OCI-LY7 (cell line): Measurements from ENCODE around the gene HORMAD2. TPM values are rescaled to one million over a fixed set of nuclear protein-coding genes. Genes with fewer than 3 reads are reported as not detected.
"Not testable (repeated sequence)": the region's sequence is repeated elsewhere in the genome, so short reads cannot be mapped to it uniquely, and the experiment has no call there.

Experiments
- BruUV-seq: library from RNA; stranded (reverse); fragments of 400-500 nt; replicated peaks from 2 replicates; lab custom pipeline; 2021; lab: Mats Ljungman, UMichigan
- CTCF ChIA-PET: fragments of 300-600 bp; sonication (Branson Sonifier 250); formaldehyde crosslinking; loops from one replicate; lab custom pipeline; 2022; ENCODE audit warnings: antibody characterized with exemption; ENCODE audit not compliant: unreplicated experiment; lab: Charles Lee
- POLR2A ChIA-PET: fragments of 300-600 bp; sonication (Branson Sonifier 250); formaldehyde crosslinking; loops from one replicate; lab custom pipeline; 2022; ENCODE audit warnings: antibody characterized with exemption; lab: Charles Lee
- DNase-seq: peaks from one replicate; pipeline ENCODE4 v3.0.0-alpha.2; 2015; ENCODE audit warnings: low spot score
- H2AFZ ChIP-seq: fragments of 200-600 bp; sonication (generic), shearing (Covaris generic); 2 replicates; pipeline ENCODE4 v1.6.1; 2014; ENCODE audit warnings: mild to moderate bottlenecking, antibody characterized with exemption, low read length, moderate library complexity
- H3K27ac ChIP-seq: fragments of 200-600 bp; sonication (generic); 2 replicates; pipeline ENCODE4 v1.5.1; 2014; ENCODE audit warnings: mixed run types, low read depth, mild to moderate bottlenecking, moderate library complexity, low read length, inconsistent platforms; ENCODE audit not compliant: poor library complexity, severe bottlenecking
- H3K36me3 ChIP-seq: fragments of 200-600 bp; sonication (generic); 2 replicates; pipeline ENCODE4 v1.6.1; 2014; ENCODE audit warnings: mild to moderate bottlenecking, antibody characterized with exemption, low read length, moderate library complexity, mixed read lengths; ENCODE audit not compliant: insufficient read depth
- H3K4me1 ChIP-seq: fragments of 200-600 bp; sonication (generic); 2 replicates; pipeline ENCODE4 v1.5.1; 2014; ENCODE audit warnings: mild to moderate bottlenecking, low read length; ENCODE audit not compliant: insufficient read depth, poor library complexity, severe bottlenecking
- H3K4me2 ChIP-seq: fragments of 200-600 bp; sonication (generic); 2 replicates; pipeline ENCODE4 v1.6.1; 2014; ENCODE audit warnings: mild to moderate bottlenecking, low read length
- H3K4me3 ChIP-seq: fragments of 200-600 bp; sonication (generic); 2 replicates; pipeline ENCODE4 v1.5.1; 2014; ENCODE audit warnings: mild to moderate bottlenecking, low read depth, low read length; ENCODE audit not compliant: poor library complexity, severe bottlenecking
- H3K79me2 ChIP-seq: fragments of 200-600 bp; sonication (generic); 2 replicates; pipeline ENCODE4 v1.6.1; 2016; ENCODE audit warnings: low read depth, mild to moderate bottlenecking, low read length, moderate library complexity, mixed read lengths; ENCODE audit not compliant: insufficient read depth
- H3K9me2 ChIP-seq: fragments of 200-600 bp; sonication (generic); 2 replicates; pipeline ENCODE4 v1.6.1; 2016; ENCODE audit warnings: mild to moderate bottlenecking, low read length, mixed read lengths; ENCODE audit not compliant: insufficient read depth
- H3K9me3 ChIP-seq: fragments of 200-600 bp; sonication (generic); 2 replicates; pipeline ENCODE4 v1.6.1; 2014; ENCODE audit warnings: mild to moderate bottlenecking, mixed run types, low read length, mixed read lengths
- H4K20me1 ChIP-seq: fragments of 200-600 bp; sonication (generic); 2 replicates; pipeline ENCODE4 v1.6.1; 2014; ENCODE audit warnings: mild to moderate bottlenecking, antibody characterized with exemption, low read length, moderate library complexity, mixed read lengths; ENCODE audit not compliant: insufficient read depth
- EZH2phosphoT487 ChIP-seq: fragments of 200-600 bp; sonication (generic); IDR thresholded peaks from 2 replicates; pipeline ENCODE4 v1.6.1; 2018; ENCODE audit warnings: low read depth, borderline replicate concordance, mild to moderate bottlenecking, mixed run types, antibody characterized with exemption, low read length, moderate library complexity, mixed read lengths
- intact Hi-C: fragments of 100-400 bp; cut with micrococcal nuclease; formaldehyde crosslinking; loops from one replicate; pipeline ENCODE4 v1.10.0; 2022; ENCODE audit not compliant: unreplicated experiment
- total RNA-seq, 2 experiments: library from RNA; depleted of rRNA in 1 of 2; stranded (reverse); fragments of >200 nt in 1 of 2; shearing (Covaris generic) in 1 of 2; gene quantifications; 2 replicates each; pipeline ENCODE4 v1.2.3, GENCODE V29; 2014 to 2022
- TF ChIP-seq, protein P1 (sequence below): fragments of 200-600 bp; sonication (generic); conservative IDR thresholded peaks from 2 replicates; pipeline ENCODE4 v1.5.1; 2014; ENCODE audit warnings: mild to moderate bottlenecking, antibody characterized with exemption, low read length, moderate library complexity, mixed read lengths

HORMAD2 gene
- total RNA-seq, 2 experiments from 2014 or later: not detected

DNA sequence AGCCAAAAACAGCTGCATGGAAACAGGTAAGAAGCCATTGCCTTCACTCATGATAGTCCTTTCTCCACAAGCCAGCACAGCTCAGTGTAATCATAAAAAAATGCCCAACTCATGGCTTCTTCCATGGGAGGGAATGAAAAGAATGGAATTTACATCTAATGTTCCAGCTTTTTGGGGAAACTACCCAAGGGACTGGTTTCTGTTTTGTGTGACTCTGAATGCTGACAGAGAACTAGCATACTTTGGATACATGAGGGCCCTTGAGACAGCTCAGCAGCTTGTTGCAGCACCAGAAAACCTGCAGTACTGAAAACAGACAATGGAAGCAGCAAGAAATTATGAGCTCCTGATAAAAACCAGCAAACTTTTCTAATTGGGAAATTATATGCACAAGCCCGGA is 24.2 kb upstream of the HORMAD2 start:
- intact Hi-C loops: no loop called here
- BruUV-seq: no TSS peak
- no peaks in the 10 kb centered on the region for H3K36me3 ChIP-seq
- H4K20me1 ChIP-seq: no peaks in the 10 kb centered on the region
- ChIA-PET POLR2A (no interaction called here), CTCF (no interaction called here)
- no peaks in the 10 kb centered on the region for H3K9me2 ChIP-seq
- no peaks in the 10 kb centered on the region for H3K79me2 ChIP-seq
- no peak overlapping the region for H3K27ac ChIP-seq
- TF ChIP-seq, protein P1, sequence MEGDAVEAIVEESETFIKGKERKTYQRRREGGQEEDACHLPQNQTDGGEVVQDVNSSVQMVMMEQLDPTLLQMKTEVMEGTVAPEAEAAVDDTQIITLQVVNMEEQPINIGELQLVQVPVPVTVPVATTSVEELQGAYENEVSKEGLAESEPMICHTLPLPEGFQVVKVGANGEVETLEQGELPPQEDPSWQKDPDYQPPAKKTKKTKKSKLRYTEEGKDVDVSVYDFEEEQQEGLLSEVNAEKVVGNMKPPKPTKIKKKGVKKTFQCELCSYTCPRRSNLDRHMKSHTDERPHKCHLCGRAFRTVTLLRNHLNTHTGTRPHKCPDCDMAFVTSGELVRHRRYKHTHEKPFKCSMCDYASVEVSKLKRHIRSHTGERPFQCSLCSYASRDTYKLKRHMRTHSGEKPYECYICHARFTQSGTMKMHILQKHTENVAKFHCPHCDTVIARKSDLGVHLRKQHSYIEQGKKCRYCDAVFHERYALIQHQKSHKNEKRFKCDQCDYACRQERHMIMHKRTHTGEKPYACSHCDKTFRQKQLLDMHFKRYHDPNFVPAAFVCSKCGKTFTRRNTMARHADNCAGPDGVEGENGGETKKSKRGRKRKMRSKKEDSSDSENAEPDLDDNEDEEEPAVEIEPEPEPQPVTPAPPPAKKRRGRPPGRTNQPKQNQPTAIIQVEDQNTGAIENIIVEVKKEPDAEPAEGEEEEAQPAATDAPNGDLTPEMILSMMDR: no peak
- TF ChIP-seq EZH2phosphoT487: no peak
- no peaks in the 10 kb centered on the region for H3K4me1 ChIP-seq
- no peak overlapping the region for H3K4me3 ChIP-seq
- no peak for DNase-seq
- no peaks in the 10 kb centered on the region for H3K9me3 ChIP-seq
- H2AFZ ChIP-seq: no peak overlapping the region
- no peak overlapping the region for H3K4me2 ChIP-seq

DNA sequence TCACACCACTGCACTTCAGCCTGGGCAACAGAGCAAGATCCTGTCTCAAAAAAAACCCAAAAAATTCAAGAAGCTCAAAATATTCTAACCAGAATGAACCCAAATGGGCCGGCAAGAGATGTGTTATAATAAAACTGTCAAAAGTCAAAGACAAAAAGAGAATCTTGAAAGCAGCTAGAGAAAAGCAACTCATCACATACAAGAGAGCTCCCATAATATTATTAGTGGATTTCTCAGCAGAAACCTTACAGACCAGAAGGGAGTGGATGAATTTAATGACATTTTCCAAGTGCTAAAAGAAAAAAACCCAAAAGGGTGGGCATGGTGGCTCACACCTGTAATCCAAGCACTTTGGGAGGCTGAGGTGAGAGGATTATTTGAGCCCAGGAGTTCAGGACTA is 22.9 kb upstream of the HORMAD2 start:
- H4K20me1 ChIP-seq: no peaks in the 10 kb centered on the region
- H3K4me1 ChIP-seq: no peaks in the 10 kb centered on the region
- no peaks in the 10 kb centered on the region for H3K9me2 ChIP-seq
- DNase-seq: no peak
- no peaks in the 10 kb centered on the region for H3K36me3 ChIP-seq
- CTCF ChIA-PET: no interaction called here
- no peak overlapping the region for H3K4me3 ChIP-seq
- no TSS peak for BruUV-seq
- intact Hi-C loops: no loop called here
- no peak overlapping the region for H3K27ac ChIP-seq
- no peak overlapping the region for H3K4me2 ChIP-seq
- TF ChIP-seq EZH2phosphoT487: no peak
- TF ChIP-seq, protein P1: no peak
- POLR2A ChIA-PET: no interaction called here
- H3K79me2 ChIP-seq: no peaks in the 10 kb centered on the region
- no peaks in the 10 kb centered on the region for H3K9me3 ChIP-seq
- H2AFZ ChIP-seq: no peak overlapping the region

DNA sequence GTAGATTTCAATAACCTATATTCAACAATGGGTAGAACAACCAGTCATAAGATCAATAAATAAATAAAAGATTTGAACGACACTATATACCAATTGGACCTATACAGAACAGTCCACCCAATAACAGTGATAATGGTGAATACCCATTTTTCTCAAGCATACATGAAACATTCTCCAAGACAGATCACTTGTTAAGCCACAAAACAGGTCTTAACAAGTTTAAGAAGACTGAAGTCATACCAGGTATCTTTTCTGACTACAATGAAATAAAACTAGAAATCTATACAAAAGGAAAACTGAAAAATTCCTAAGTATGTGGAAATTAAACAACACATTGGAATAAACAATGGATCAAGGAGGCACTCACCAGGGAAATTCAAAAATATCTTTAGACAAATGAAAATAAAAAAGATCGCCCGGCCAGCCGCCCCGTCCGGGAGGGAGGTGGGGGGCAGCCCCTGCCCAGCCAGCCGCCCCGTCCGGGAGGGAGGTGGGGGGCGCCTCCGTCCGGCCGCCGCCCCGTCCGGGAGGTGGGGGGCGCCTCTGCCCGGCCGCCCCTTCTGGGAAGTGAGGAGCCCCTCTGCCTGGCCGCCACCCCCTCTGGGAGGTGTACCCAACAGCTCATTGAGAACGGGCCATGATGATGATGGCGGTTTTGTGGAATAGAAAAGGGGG is 20.8 kb upstream of the HORMAD2 start:
- intact Hi-C loops, H3K4me3 ChIP-seq, H3K9me3 ChIP-seq, H3K36me3 ChIP-seq, H3K4me2 ChIP-seq, H2AFZ ChIP-seq, CTCF ChIA-PET, H3K27ac ChIP-seq, POLR2A ChIA-PET, H4K20me1 ChIP-seq, H3K9me2 ChIP-seq, H3K4me1 ChIP-seq, DNase-seq, H3K79me2 ChIP-seq, BruUV-seq: not testable (repeated sequence)

DNA sequence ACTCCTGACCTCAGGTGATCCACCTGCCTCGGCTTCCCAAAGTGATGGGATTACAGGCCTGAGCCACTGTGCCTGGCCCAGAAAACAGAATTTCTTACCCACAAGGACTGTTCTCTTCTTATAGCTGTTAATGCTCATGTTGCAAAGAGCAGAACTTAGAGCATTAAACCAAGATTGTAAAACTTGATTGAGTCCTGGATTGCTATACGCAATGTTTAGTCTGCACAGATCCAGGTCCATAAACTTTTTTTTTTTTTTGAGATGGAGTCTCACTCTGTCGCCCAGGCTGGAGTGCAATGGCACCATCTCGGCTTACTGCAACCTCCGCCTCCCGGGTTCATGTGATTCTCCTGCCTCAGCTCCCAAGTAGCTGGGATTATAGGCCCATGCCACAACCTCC is 19.2 kb upstream of the HORMAD2 start:
- H2AFZ ChIP-seq, H3K4me1 ChIP-seq, CTCF ChIA-PET, H3K27ac ChIP-seq, H3K9me3 ChIP-seq, H3K4me3 ChIP-seq, H3K79me2 ChIP-seq, intact Hi-C loops, H3K36me3 ChIP-seq, H3K9me2 ChIP-seq, DNase-seq, H4K20me1 ChIP-seq, BruUV-seq, H3K4me2 ChIP-seq: not testable (repeated sequence)
- POLR2A ChIA-PET: interaction anchor here (0.6 kb wide), 2 partner anchors 12 to 105 kb away, joined by 3 to 4 read pairs; no protein-coding TSS in a partner anchor
